Heart left ventricle (tissue), 16 donors: ENCODE measurements around the gene C17orf58. TPM values are rescaled to one million over a fixed set of nuclear protein-coding genes. Genes with fewer than 3 reads are reported as not detected.
"Not testable (repeated sequence)": the region's sequence is repeated elsewhere in the genome, so short reads cannot be mapped to it uniquely, and the experiment has no call there.

Source experiments
- ATAC-seq, 4 donors: fragments of 200-7000 bp; cut with Tn5 transposase; one replicate each; pipeline ENCODE4 v1.9.1; 2020 to 2022; ENCODE audit warnings: moderate library complexity in 4 of 4, mild to moderate bottlenecking in 3 of 4, moderate number of reproducible peaks in 1 of 4
- DNase-seq, 5 donors: peaks; one replicate each; pipeline ENCODE4 v3.0.0-alpha.2; 2020
- H3K27ac ChIP-seq, 12 donors: fragments of 200-600 bp; sonication (generic) in 4 of 12; one replicate each; pipeline versions ENCODE4 v1.5.0 to v1.8.0; 2016 to 2022; ENCODE audit warnings: mild to moderate bottlenecking in 2 of 12
- H3K27me3 ChIP-seq, 9 donors: fragments of 200-600 bp; sonication (generic) in 2 of 9; one replicate each; pipeline versions ENCODE4 v1.5.1 to v1.8.0; 2016 to 2022; ENCODE audit warnings: mild to moderate bottlenecking in 3 of 9
- H3K36me3 ChIP-seq, 9 donors: fragments of 200-600 bp; sonication (generic) in 2 of 9; one replicate each; pipeline versions ENCODE4 v1.5.0 to v1.8.0; 2018 to 2022; ENCODE audit warnings: mild to moderate bottlenecking in 2 of 9
- H3K4me1 ChIP-seq, 12 donors: fragments of 200-600 bp; sonication (generic) in 4 of 12; one replicate each; pipeline versions ENCODE4 v1.5.0 to v1.8.0; 2016 to 2022; ENCODE audit warnings: mild to moderate bottlenecking in 3 of 12
- H3K4me3 ChIP-seq, 12 donors: fragments of 200-600 bp; sonication (generic) in 4 of 12; one replicate each; pipeline versions ENCODE4 v1.5.0 to v1.8.0; 2017 to 2022; ENCODE audit warnings: mild to moderate bottlenecking in 9 of 12, moderate library complexity in 4 of 12
- H3K9me3 ChIP-seq, 12 donors: fragments of 200-600 bp; sonication (generic) in 4 of 12; one replicate each; pipeline versions ENCODE4 v1.5.0 to v1.8.0; 2016 to 2022; ENCODE audit warnings: mild to moderate bottlenecking in 1 of 12
- POLR2A ChIP-seq, 2 donors: fragments of 450-650 bp; IDR thresholded peaks; one replicate each; pipeline ENCODE4 v1.6.1; 2017; ENCODE audit warnings: antibody characterized with exemption in 2 of 2, mild to moderate bottlenecking in 2 of 2, moderate library complexity in 2 of 2
- WGBS, 4 donors: extraction: QIAGEN DNeasy Blood & Tissue Kit in 2 of 4; methylation state at CpG; one replicate each; pipeline versions ENCODE4 v1.1.5 to v1.1.7; 2013 to 2018; 5-methylcytosine and 5-hydroxymethylcytosine counted together
- intact Hi-C, 10 donors: fragments of 100-400 bp; cut with DNase I; formaldehyde crosslinking; loops; one replicate each; pipeline versions ENCODE4 v1.11.1 to v1.14.2; 2022
- polyA plus RNA-seq, 2 donors: library from polyadenylated mRNA; stranded (reverse); fragments of 200-250 nt; gene quantifications; one replicate each; pipeline ENCODE4 v1.2.3, GENCODE V29; 2013
- total RNA-seq, 9 donors: library from RNA; depleted of rRNA in 2 of 9; stranded (reverse); fragments of >200 nt in 2 of 9; fragmentation: NEBNext Ultra II Directional in 3 of 9; extraction: Animal tissue kit (Norgen Biotek cat#: 25700) in 3 of 9; gene quantifications; one replicate each; pipeline versions ENCODE4 v1.1.0 to v1.2.4, GENCODE V29; 2016 to 2023
- TF ChIP-seq, protein P1 (sequence below), 12 donors: fragments of 200-600 bp; sonication (generic) in 4 of 12; IDR thresholded peaks; one replicate each; pipeline versions ENCODE4 v1.5.0 to v1.8.0; 2018 to 2022; ENCODE audit warnings: antibody characterized with exemption in 12 of 12, mild to moderate bottlenecking in 5 of 12
- donor health status: ischemic (EF 13 %, LVEDD 7.1; RV severe dilation, severe dysfunction).
- donor health status: healthy with polysubstance abuse.
- donor health status: DM: no; HTN: yes; CAD: no.
- donor health status: DM: no; HTN: no; CAD: no.
- donor health status: ischemic (EF 25% LVEDD 6.9; RV normal size, moderate dysfunction).
- donor health status: ischemic (EF 25% LVEDD 5.7; RV mildly dilated, moderate dysfunction).
- donor health status: healthy.
- donor health status: DM: yes; HTN: yes; CAD: no.
- donor health status: ischemic (EF 35%, LVEDD 5.7; RV mildly dilated, moderate dysfunction).
- donor health status: nonischemic (EF 11% LVEDD 7.7; RV severe dilation, severe dysfunction).
- donor health status: DM: yes; HTN: yes; CAD: no.
- donor health status: PGD.
- donor health status: ischemic (EF 29% LVEDD 5.4; RV normal size, mild dysfunction).
- donor health status: nonischemic (EF 23%, LVEDD 6.1; RV moderate dilation, normal function).

Gene C17orf58
- total and polyA plus RNA-seq, 11 donors = 4.1 to 11.8 (median 5.8) TPM

DNA sequence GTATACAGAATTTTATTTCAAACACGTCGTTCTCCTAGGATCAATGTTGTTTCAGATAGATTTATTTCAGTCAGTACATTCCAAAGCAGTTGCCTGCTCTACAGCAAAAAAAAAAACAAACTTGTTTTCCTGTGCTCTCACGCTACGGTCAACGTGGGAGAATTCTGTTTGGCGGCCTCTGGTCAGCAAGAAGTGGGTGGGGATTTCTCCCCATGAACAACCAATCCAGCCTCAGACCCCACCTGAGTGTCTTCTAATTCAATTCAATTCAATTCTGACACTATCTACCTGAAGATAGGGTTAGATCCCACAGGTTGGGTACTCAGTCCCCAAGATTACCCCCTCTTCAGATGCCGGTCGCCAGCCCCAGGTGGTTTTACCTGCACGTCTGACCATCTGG lies 22.1 kb downstream of the C17orf58 start:
- H3K9me3 ChIP-seq = no peaks in the 10 kb centered on the region
- TF ChIP-seq, protein P1, sequence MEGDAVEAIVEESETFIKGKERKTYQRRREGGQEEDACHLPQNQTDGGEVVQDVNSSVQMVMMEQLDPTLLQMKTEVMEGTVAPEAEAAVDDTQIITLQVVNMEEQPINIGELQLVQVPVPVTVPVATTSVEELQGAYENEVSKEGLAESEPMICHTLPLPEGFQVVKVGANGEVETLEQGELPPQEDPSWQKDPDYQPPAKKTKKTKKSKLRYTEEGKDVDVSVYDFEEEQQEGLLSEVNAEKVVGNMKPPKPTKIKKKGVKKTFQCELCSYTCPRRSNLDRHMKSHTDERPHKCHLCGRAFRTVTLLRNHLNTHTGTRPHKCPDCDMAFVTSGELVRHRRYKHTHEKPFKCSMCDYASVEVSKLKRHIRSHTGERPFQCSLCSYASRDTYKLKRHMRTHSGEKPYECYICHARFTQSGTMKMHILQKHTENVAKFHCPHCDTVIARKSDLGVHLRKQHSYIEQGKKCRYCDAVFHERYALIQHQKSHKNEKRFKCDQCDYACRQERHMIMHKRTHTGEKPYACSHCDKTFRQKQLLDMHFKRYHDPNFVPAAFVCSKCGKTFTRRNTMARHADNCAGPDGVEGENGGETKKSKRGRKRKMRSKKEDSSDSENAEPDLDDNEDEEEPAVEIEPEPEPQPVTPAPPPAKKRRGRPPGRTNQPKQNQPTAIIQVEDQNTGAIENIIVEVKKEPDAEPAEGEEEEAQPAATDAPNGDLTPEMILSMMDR (IDR thresholded peaks at IDR 0.05) = no peak
- TF ChIP-seq POLR2A (IDR thresholded peaks at IDR 0.05) = no peak
- no peak overlapping the region for H3K27ac ChIP-seq
- ATAC-seq (no peak), DNase-seq (no peak)
- H3K36me3 ChIP-seq = peaks cover 0 to 78% (median 70%) of the 10 kb centered on the region in 9 donors
- intact Hi-C loops = no loop called here
- H3K4me3 ChIP-seq = no peak overlapping the region
- 85 to 91% (median 87%) methylated on average over 9 of the region's 9 CpGs for WGBS, 4 donors
- no peaks in the 10 kb centered on the region for H3K4me1 ChIP-seq
- no peaks in the 10 kb centered on the region for H3K27me3 ChIP-seq

DNA sequence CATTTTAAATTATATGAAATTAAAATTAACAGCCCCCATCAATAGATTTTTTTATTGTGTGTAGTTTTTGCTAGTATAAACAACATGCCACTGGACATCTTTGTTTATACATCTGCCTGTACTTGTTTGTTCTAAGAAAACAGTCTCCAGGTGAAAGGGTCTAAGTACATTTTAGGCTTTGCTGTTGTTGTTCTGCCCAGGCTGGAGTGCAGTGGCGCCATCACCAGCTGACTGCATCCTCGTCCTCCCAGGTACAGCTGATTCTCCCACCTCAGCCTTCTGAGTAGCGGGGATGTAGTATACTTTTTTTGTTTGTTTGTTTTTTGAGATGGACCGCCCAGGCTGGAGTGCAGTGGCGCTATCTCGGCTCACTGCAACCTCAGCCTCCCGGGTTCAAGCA lies 25.5 kb downstream of the C17orf58 start:
- ATAC-seq (no peak), DNase-seq (no peak)
- 95 to 98% (median 97%) methylated on average over 7 of the region's 7 CpGs for WGBS, 4 donors
- Histone ChIP-seq H3K4me1 (no peaks in the 10 kb centered on the region), H3K9me3 (no peaks in the 10 kb centered on the region), H3K36me3 (peaks cover 0 to 85% (median 72%) of the 10 kb centered on the region in 9 donors), H3K4me3 (no peak overlapping the region), H3K27me3 (no peaks in the 10 kb centered on the region), H3K27ac (no peak overlapping the region)
- intact Hi-C loops = no loop called here
- TF ChIP-seq, protein P1 (IDR thresholded peaks at IDR 0.05) = no peak
- TF ChIP-seq POLR2A (IDR thresholded peaks at IDR 0.05) = no peak

DNA sequence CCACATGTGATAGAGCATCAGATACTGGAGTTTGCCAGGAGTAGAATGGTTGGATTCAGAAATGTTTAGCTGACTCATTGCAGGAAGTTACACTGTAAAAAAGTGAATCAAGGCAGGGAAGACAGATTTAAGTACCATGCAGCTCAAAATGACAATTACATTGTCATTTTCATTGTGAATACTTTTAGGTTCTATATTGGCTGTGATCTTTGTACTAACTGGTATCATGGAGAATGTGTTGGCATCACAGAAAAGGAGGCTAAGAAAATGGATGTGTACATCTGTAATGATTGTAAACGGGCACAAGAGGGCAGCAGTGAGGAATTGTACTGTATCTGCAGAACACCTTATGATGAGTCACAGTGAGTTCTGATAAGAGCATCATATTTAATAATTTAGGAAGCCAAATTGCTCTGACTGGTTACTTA lies 33.1 kb downstream of the C17orf58 start:
- TF ChIP-seq, protein P1 (IDR thresholded peaks at IDR 0.05) = peak; percentile 62 to 80 (median 74)
- peak in 4 of 5 donors; percentile 53 to 62 (median 60) for DNase-seq
- 0% methylated on average over 1 of the region's 1 CpG for WGBS, 4 donors

DNA sequence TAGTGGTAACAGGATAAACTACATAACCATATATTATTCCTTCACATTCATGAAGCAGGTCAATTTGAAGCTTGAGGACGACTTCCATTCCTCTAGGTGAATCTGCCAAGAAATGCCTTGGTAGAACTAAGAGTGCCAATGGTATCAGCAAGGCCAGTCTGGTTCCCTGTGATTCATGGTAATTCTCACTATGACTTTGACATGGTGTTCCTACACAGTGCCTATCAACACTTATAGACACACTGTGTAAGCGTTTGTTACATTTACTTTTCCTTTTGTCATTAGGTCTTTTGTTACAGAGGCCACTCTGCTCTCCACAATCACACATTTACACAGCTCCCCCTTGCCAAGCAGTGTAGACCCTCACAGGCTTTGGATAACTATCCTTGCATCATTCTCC lies 34.1 kb downstream of the C17orf58 start:
- not testable (repeated sequence) for H3K27me3 ChIP-seq, H3K9me3 ChIP-seq, H3K4me3 ChIP-seq, H3K4me1 ChIP-seq, DNase-seq, H3K27ac ChIP-seq
- intact Hi-C loops = loop anchor here in 4 of 10 donors (2.0 to 10.0 kb wide), 3 partner anchors 31 to 503 kb away; no protein-coding TSS in a partner anchor
- H3K36me3 ChIP-seq = peaks cover 0 to 80% (median 70%) of the 10 kb centered on the region in 9 donors
- peak in 2 of 4 donors; percentile 17 to 29 for ATAC-seq
- WGBS, 4 donors = 47 to 75% (median 58%) methylated on average over 2 of the region's 2 CpGs

More for the DNA sequence above, 33.1 kb downstream of the C17orf58 start:
- H3K4me1 ChIP-seq, H3K27me3 ChIP-seq, H3K9me3 ChIP-seq, H3K27ac ChIP-seq, H3K4me3 ChIP-seq: not testable (repeated sequence)
- ATAC-seq = peak; percentile 39 to 88 (median 84)
- intact Hi-C loops = loop anchor here in 4 of 10 donors (2.0 to 10.0 kb wide), 3 partner anchors 30 to 502 kb away; no protein-coding TSS in a partner anchor
- H3K36me3 ChIP-seq = peaks cover 0 to 81% (median 69%) of the 10 kb centered on the region in 9 donors

DNA sequence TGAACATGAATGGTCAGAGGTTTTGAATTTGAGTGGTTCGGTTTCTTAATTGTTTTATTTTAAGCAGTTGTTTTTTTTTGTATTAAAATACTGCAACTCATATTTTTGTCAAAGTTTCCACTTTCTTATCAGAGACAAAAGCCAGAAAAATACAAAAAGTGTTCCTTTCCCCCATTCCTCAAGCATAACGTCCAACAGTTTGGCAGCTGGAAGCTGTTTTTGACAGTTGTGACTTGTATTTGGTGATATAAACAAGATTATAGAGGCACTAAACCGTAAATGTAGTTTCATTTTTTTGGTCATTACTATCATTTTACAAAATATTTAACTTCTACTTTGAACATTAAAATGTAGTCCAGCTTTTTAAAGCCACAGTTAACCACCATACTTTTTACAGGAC lies 36.0 kb downstream of the C17orf58 start:
- H3K27me3 ChIP-seq, DNase-seq, H3K9me3 ChIP-seq, ATAC-seq, H3K27ac ChIP-seq, H3K4me3 ChIP-seq, H3K4me1 ChIP-seq: not testable (repeated sequence)
- peaks cover 0 to 73% (median 64%) of the 10 kb centered on the region in 9 donors for H3K36me3 ChIP-seq
- intact Hi-C loops = loop anchor here in 3 of 10 donors (5.0 to 10.0 kb wide), 2 partner anchors 502 to 505 kb away; no protein-coding TSS in a partner anchor
- WGBS, 4 donors = 64 to 77% (median 71%) methylated on average over 3 of the region's 3 CpGs
